GM12873 (cell line): ENCODE data around the gene CYP51A1.

ENCODE experiments used
- CTCF ChIP-seq: IDR thresholded peaks from 2 replicates; pipeline ENCODE4 v1.5.1; 2012; ENCODE audit warnings: low read depth, mild to moderate bottlenecking, moderate library complexity, low read length, control low read depth; ENCODE audit not compliant: insufficient read depth; ENCODE audit errors: missing control alignments

Gene CYP51A1

GRCh38 chr7:92155108-92155739, 20.9 kb upstream of the CYP51A1 start:
- no peak for TF ChIP-seq CTCF

- TF ChIP-seq CTCF, result no peak
Measured at GRCh38 chr7:92150450-92151017, 16.3 kb upstream of the CYP51A1 start.

- TF ChIP-seq CTCF, result no peak
Measured at GRCh38 chr7:92149736-92150239, 15.5 kb upstream of the CYP51A1 start.

GRCh38 chr7:92141161-92141560, 6.9 kb upstream of the CYP51A1 start:
- TF ChIP-seq CTCF, result no peak

GRCh38 chr7:92137557-92137956, 3.3 kb upstream of the CYP51A1 start:
- TF ChIP-seq CTCF, result no peak

GRCh38 chr7:92135052-92135889, 994 bp upstream of the CYP51A1 start:
- TF ChIP-seq CTCF, result no peak

- TF ChIP-seq CTCF, result peak; percentile 85
Measured at GRCh38 chr7:92133737-92134270, 473 bp downstream of the CYP51A1 start.
